GM21737 (cell line): ENCODE results near the gene PPP2R5C.
A peak's percentile ranks its signal among the peaks of the same experiment; 100 is the strongest.

Experiments used
- ATAC-seq: cut with Tn5 transposase; IDR thresholded peaks from one replicate; pipeline ENCODE4 v1.9.1; 2021; ENCODE audit warnings: mild to moderate bottlenecking, moderate library complexity; ENCODE audit not compliant: unreplicated experiment

The PPP2R5C gene

GRCh38 chr14:101838476-101838875 lies 77.0 kb downstream of the PPP2R5C start:
- no peak for ATAC-seq

GRCh38 chr14:101839236-101839635 lies 77.7 kb downstream of the PPP2R5C start:
- peak; percentile 48 for ATAC-seq

GRCh38 chr14:101839661-101840060 lies 78.2 kb downstream of the PPP2R5C start:
- no peak for ATAC-seq

- ATAC-seq = no peak
Observed at GRCh38 chr14:101840649-101841369, 79.3 kb downstream of the PPP2R5C start.

- no peak for ATAC-seq
Observed at GRCh38 chr14:101843038-101843437, 81.5 kb downstream of the PPP2R5C start.

GRCh38 chr14:101843665-101844064 lies 82.2 kb downstream of the PPP2R5C start:
- peak; percentile 63 for ATAC-seq

GRCh38 chr14:101844219-101844618 lies 82.7 kb downstream of the PPP2R5C start:
- ATAC-seq = no peak

GRCh38 chr14:101844751-101845150 lies 83.2 kb downstream of the PPP2R5C start:
- no peak for ATAC-seq

GRCh38 chr14:101845496-101845895 lies 84.0 kb downstream of the PPP2R5C start:
- no peak for ATAC-seq

GRCh38 chr14:101845896-101846295 lies 84.4 kb downstream of the PPP2R5C start:
- ATAC-seq = no peak

GRCh38 chr14:101849125-101849524 lies 87.6 kb downstream of the PPP2R5C start:
- peak; percentile 73 for ATAC-seq

- ATAC-seq = no peak
Observed at GRCh38 chr14:101849640-101850039, 88.1 kb downstream of the PPP2R5C start.

- ATAC-seq = no peak
Observed at GRCh38 chr14:101851183-101851582, 89.7 kb downstream of the PPP2R5C start.

GRCh38 chr14:101851736-101852405 lies 90.4 kb downstream of the PPP2R5C start:
- no peak for ATAC-seq

GRCh38 chr14:101852785-101853184 lies 91.3 kb downstream of the PPP2R5C start:
- no peak for ATAC-seq

- no peak for ATAC-seq
Observed at GRCh38 chr14:101853455-101854018, 92.0 kb downstream of the PPP2R5C start.

- no peak for ATAC-seq
Observed at GRCh38 chr14:101854366-101854765, 92.9 kb downstream of the PPP2R5C start.

GRCh38 chr14:101855958-101856357 lies 94.4 kb downstream of the PPP2R5C start:
- ATAC-seq = no peak

- no peak for ATAC-seq
Observed at GRCh38 chr14:101856536-101856935, 95.0 kb downstream of the PPP2R5C start.

GRCh38 chr14:101857226-101857625 lies 95.7 kb downstream of the PPP2R5C start:
- no peak for ATAC-seq

GRCh38 chr14:101858791-101859537 lies 97.5 kb downstream of the PPP2R5C start:
- no peak for ATAC-seq
